Activated CD8-positive, alpha-beta T cell treated with anti-CD3 and anti-CD28 coated beads for 36 hours (primary cell): ENCODE data around the gene NTRK1. TPM values are rescaled to one million over a fixed set of nuclear protein-coding genes. Genes with fewer than 3 reads are reported as not detected.
A peak's percentile ranks its signal among the peaks of the same experiment; 100 is the strongest.

Source experiments
- ATAC-seq: fragments of 200-7000 bp; cut with Tn5 transposase; one replicate; pipeline ENCODE4 v1.10.0; 2021; ENCODE audit warnings: mild to moderate bottlenecking, moderate library complexity
- CTCF ChIA-PET: fragments of 350-600 bp; sonication (Branson Sonifier 250); formaldehyde crosslinking; loops from one replicate; lab custom pipeline; 2021; ENCODE audit warnings: antibody characterized with exemption; lab: Charles Lee
- POLR2A ChIA-PET: fragments of 350-600 bp; sonication (Branson Sonifier 250); formaldehyde crosslinking; loops from one replicate; lab custom pipeline; 2021; ENCODE audit warnings: antibody characterized with exemption; lab: Charles Lee
- DNase-seq: peaks from one replicate; pipeline ENCODE4 v3.0.0-alpha.2; 2020
- H3K27ac Mint-ChIP-seq: one replicate; pipeline ENCODE4 v1.8.0; 2021; ENCODE audit warnings: mild to moderate bottlenecking, mixed read lengths
- H3K27me3 Mint-ChIP-seq: one replicate; pipeline ENCODE4 v1.8.0; 2021; ENCODE audit warnings: mixed read lengths
- H3K36me3 Mint-ChIP-seq: one replicate; pipeline ENCODE4 v1.8.0; 2021; ENCODE audit warnings: low read depth, mixed read lengths
- H3K4me1 Mint-ChIP-seq: one replicate; pipeline ENCODE4 v1.8.0; 2021; ENCODE audit warnings: low read depth, mixed read lengths
- H3K4me3 Mint-ChIP-seq: one replicate; pipeline ENCODE4 v1.8.0; 2021; ENCODE audit warnings: mild to moderate bottlenecking, moderate library complexity, mixed read lengths
- H3K9me3 Mint-ChIP-seq: one replicate; pipeline ENCODE4 v1.8.0; 2021; ENCODE audit warnings: mixed read lengths
- intact Hi-C: fragments of 100-400 bp; cut with micrococcal nuclease; formaldehyde crosslinking; loops from one replicate; pipeline ENCODE4 v1.10.0; 2022
- total RNA-seq, 2 experiments: library from RNA; stranded (reverse); gene quantifications; one replicate each; pipeline ENCODE4 v1.2.3, GENCODE V29; 2021
- TF ChIP-seq, protein P1 (sequence below): fragments of 200-600 bp; IDR thresholded peaks from one replicate; pipeline ENCODE4 v1.8.0; 2022; ENCODE audit warnings: antibody characterized with exemption, mild to moderate bottlenecking

Gene NTRK1
- total RNA-seq, 2 experiments from 2014 or later, result 23.5 to 25.9 TPM

DNA sequence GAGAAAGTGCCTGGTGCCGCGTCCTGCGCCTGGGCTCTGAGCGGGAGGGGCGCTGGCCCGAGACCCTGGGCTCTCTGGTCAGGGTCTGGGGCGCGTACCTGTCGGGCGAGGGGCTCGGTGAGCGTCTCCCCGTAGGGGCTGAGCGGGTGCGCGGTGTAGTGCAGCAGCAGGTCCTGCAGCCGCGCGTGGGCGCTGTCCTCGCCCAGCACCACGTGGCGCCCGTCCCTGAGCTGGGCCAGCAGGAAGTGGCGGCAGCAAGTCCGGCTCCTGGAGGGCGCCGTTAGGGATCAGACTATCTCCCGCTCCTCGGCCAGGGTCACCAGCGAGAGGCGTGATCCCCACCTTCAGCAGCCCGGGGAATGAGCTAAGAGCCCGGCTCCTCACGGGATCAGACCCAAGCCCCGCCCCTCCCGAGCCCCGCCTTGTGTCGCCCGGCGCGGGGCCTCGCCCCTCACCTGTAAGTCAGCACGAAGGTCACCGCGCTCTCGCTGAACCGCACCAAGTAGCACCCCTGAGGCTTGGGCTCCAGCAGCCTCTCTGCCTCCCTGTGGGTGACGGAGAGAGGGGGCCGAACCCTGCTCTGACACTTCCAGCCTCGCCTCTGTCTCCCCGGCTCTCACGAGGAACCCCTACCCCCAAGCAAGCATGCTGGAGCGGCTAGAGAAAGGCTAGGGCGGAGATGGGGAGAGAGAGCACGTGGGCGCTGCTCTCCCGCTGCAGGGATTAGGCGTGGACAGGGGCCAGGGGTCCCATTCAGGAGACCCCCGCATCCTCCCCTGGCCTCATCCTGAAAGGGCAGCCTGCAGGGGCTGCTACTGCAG, 46.7 kb upstream of the NTRK1 start:
- TF ChIP-seq, protein P1, sequence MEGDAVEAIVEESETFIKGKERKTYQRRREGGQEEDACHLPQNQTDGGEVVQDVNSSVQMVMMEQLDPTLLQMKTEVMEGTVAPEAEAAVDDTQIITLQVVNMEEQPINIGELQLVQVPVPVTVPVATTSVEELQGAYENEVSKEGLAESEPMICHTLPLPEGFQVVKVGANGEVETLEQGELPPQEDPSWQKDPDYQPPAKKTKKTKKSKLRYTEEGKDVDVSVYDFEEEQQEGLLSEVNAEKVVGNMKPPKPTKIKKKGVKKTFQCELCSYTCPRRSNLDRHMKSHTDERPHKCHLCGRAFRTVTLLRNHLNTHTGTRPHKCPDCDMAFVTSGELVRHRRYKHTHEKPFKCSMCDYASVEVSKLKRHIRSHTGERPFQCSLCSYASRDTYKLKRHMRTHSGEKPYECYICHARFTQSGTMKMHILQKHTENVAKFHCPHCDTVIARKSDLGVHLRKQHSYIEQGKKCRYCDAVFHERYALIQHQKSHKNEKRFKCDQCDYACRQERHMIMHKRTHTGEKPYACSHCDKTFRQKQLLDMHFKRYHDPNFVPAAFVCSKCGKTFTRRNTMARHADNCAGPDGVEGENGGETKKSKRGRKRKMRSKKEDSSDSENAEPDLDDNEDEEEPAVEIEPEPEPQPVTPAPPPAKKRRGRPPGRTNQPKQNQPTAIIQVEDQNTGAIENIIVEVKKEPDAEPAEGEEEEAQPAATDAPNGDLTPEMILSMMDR, result peak; percentile 44
- Mint-ChIP-seq H3K9me3 (no peaks in the 10 kb centered on the region), H3K27ac (peak overlapping the region; percentile 99), H3K27me3 (no peaks in the 10 kb centered on the region), H3K4me3 (peak overlapping the region; percentile 94), H3K4me1 (peaks cover 58% of the 10 kb centered on the region), H3K36me3 (peaks cover 77% of the 10 kb centered on the region)
- ATAC-seq (peak; percentile 34), DNase-seq (peak; percentile 85)
- intact Hi-C loops, result loop anchor here (5.0 kb wide), 1 partner anchor 87 kb away; the partner anchor contains the start of genes ISG20L2 and METTL25B
- ChIA-PET POLR2A (interaction anchor here (0.7 to 3.3 kb wide), 5 partner anchors 10 to 46 kb away, joined by 3 to 21 read pairs (median 4); partner anchors contain the start of gene NTRK1), CTCF (interaction anchor here (0.7 to 12.8 kb wide), 11 partner anchors 9 to 88 kb away, joined by 3 to 121 read pairs (median 5); partner anchors contain the start of genes INSRR and NTRK1)

DNA sequence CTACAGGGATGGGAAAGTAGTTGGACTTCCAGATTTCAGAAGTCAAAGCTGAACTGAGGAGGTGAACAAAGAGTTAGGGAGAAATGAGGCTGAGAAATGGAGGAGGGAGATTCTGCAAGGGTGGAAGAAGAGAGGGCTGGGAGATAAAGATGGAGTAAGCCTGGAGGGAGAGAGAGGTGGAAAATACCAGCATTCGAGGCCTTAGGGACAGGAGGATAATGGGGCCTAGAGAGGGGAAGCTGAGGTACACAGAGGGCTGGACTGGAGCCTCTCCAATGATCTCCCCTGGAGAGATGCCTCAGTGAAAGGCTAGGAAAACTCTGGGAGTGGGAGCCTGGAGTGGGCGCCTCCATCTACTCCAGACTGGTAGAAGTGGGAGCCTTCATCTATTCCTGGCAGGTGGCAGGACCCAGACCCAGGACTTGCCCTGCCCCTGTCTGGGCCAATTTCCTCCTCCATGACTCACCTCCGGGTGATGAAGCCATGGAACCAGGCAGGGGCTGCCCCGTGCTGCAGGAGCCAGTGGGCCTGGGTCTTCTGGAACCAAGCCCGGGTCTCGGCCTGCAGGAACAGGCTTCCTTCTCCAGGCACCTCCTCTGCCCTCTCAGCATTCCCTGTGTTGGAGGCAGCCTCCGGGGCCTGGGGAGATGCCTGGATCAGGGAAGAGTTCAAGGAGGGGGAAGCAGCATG, 45.9 kb upstream of the NTRK1 start:
- peak; percentile 60 for DNase-seq
- TF ChIP-seq, protein P1, result no peak
- Mint-ChIP-seq H3K27me3 (no peaks in the 10 kb centered on the region), H3K27ac (peak overlapping the region; percentile 99), H3K4me3 (peak overlapping the region; percentile 94), H3K4me1 (peaks cover 52% of the 10 kb centered on the region), H3K36me3 (peaks cover 71% of the 10 kb centered on the region), H3K9me3 (no peaks in the 10 kb centered on the region)
- CTCF ChIA-PET, result interaction anchor here (0.7 to 12.8 kb wide), 11 partner anchors 10 to 88 kb away, joined by 3 to 121 read pairs (median 4); partner anchors contain the start of genes INSRR and NTRK1
- intact Hi-C loops, result loop anchor here (5.0 kb wide), 2 partner anchors 48 to 87 kb away; partner anchors contain the start of genes ISG20L2, METTL25B and NTRK1
- POLR2A ChIA-PET, result interaction anchor here (0.7 to 3.3 kb wide), 3 partner anchors 11 to 45 kb away, joined by 3 to 21 read pairs (median 7); partner anchors contain the start of gene NTRK1
- no peak for ATAC-seq

DNA sequence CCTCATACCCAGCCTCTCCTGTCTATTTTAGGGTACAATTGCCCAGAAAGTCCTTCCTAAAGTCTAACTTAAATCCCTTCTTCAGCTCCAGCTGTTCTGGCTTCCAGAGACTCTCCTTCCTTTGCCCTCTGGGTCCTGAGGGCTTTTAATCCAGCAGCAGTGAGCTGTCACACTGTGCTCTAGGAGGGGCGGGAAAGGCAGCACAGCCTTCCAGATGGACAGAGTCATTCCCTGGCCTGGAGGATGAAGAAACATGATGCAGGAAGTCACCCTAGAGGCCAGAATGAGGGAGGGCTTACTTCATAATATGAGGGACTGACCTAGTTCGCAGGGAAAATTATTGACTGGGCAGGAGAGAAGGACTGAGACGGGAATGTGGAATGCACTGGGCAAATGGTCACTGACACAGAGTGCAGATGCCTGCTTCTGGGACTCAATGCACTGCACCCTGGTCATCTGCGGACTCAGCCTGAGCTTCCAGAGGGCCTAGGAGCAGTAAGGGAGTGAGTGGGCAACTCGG, 45.3 kb upstream of the NTRK1 start:
- intact Hi-C loops, result loop anchor here (5.0 kb wide), 1 partner anchor 47 kb away; the partner anchor contains the start of gene NTRK1
- ATAC-seq (no peak), DNase-seq (no peak)
- Mint-ChIP-seq H3K36me3 (peaks cover 65% of the 10 kb centered on the region), H3K27ac (peak overlapping the region; percentile 99), H3K9me3 (no peaks in the 10 kb centered on the region), H3K4me3 (peak overlapping the region; percentile 94), H3K27me3 (no peaks in the 10 kb centered on the region), H3K4me1 (peaks cover 47% of the 10 kb centered on the region)
- TF ChIP-seq, protein P1, result peak; percentile 19
- POLR2A ChIA-PET, result interaction anchor here (0.7 to 2.1 kb wide), 7 partner anchors 10 to 87 kb away, joined by 3 to 8 read pairs (median 4); partner anchors contain the start of genes ISG20L2, METTL25B and MRPL24
- CTCF ChIA-PET, result interaction anchor here (0.9 to 12.8 kb wide), 5 partner anchors 15 to 95 kb away, joined by 3 to 121 read pairs (median 5); partner anchors contain the start of genes INSRR and NTRK1

DNA sequence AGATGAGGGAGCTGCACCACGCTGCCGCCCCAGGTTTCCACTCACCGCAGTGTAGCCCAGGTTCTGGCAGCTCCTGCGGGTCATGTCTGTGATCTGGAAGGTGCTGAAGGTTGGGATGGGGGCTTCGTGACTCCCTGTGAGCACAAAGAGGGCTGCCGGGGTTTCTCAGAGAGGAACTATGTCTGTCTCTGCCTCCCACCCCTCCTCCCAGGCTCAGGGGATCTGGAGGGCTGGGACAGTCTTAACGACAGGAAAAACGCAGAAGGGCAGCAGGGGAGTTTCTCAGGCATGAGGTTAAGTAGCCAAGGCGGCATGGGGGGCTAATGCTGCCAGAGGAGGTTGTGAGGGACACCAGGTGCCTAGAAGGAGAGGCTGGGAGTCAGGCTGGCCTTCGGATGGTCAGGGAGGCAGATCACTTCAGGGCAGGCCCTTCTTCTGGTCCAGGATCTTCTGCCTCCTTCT, 44.7 kb upstream of the NTRK1 start:
- peak; percentile 0 for ATAC-seq
- ChIA-PET POLR2A (interaction anchor here (0.6 to 2.7 kb wide), 15 partner anchors 9 to 88 kb away, joined by 3 to 28 read pairs (median 4); partner anchors contain the start of genes ISG20L2, METTL25B, MRPL24 and NTRK1), CTCF (interaction anchor here (0.9 to 12.8 kb wide), 7 partner anchors 16 to 95 kb away, joined by 3 to 121 read pairs (median 5); partner anchors contain the start of genes INSRR and NTRK1)
- Mint-ChIP-seq H3K36me3 (peaks cover 64% of the 10 kb centered on the region), H3K4me3 (peak overlapping the region; percentile 94), H3K9me3 (peaks cover 6% of the 10 kb centered on the region), H3K4me1 (peaks cover 51% of the 10 kb centered on the region), H3K27ac (peak overlapping the region; percentile 99), H3K27me3 (no peaks in the 10 kb centered on the region)
- no peak for DNase-seq
- intact Hi-C loops, result loop anchor here (5.0 kb wide), 1 partner anchor 46 kb away; the partner anchor contains the start of gene NTRK1
- TF ChIP-seq, protein P1, result no peak
